ENCODE results near the gene ASPDH. TPM values are rescaled to one million over a fixed set of nuclear protein-coding genes. Genes with fewer than 3 reads are reported as not detected.
A peak's percentile ranks its signal among the peaks of the same experiment; 100 is the strongest.

Gene ASPDH
- total RNA-seq (1 to 10 TPM; 1.5 to 1.6 TPM), polyA plus RNA-seq (ENCODE audit: insufficient read length in 2 of 2) (1 to 10 TPM; 6.7 to 7.7 TPM)
- long read RNA-seq, donor 1, partial matches to known transcripts = 0 of 3 reads
- long read RNA-seq, donor 1, other reads (novel, unspliced or antisense) = 0 of 3 reads
- long read RNA-seq, donor 2 = 0 reads
- long read RNA-seq, donor 3, partial matches to known transcripts = 0 of 1 reads
- long read RNA-seq, donor 3, other reads (novel, unspliced or antisense) = 0 of 1 reads
- long read RNA-seq, donor 4 = 0 reads

DNA sequence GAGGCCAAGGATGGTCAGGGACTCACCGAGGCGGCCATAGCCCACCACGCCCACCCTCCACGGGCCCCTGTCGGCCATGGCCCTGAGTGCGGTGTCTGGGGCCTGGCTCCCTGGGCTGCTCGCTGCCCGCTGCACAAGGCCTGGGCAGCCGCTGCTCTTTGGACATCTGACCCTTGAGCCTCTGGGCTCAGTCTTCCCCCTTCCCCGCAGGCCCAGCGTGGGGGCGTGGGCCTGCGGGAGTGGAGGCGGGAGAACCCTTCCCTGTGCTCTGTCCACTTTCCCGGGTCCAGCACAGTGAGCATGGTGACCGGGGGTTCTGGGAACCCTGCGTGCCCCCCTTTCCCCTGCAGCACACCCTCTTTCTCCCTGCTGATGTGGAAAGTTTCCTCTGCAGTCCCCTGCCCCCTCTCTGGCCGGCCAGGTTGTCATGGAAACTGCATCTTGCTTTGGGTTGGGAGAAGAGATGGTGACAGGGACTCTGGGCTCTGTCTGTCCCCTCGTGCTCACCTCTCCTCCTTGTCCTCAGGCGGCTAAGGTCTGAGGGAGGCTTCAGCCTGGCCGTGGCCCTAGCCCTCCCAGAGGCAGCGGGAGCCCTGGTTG lies at the start of gene ASPDH:
ASPDH (minus strand) TSS at position 168 of the 600 bp plus-strand sequence; CDS start at position 78, 90 bp downstream.
- DNase-seq (ENCODE audit: low read depth in 4 of 6, low spot score in 6 of 6) = peak in 2 of 6 donors; percentile 73 to 85
- no peaks in the 10 kb centered on the region for H3K27me3 ChIP-seq (ENCODE audit: control insufficient read depth, insufficient read depth, low read length)
- H3K4me3 ChIP-seq (ENCODE audit: low read depth, low read length) = peak within 1 kb of the TSS; percentile 14
- WGBS (ENCODE audit: insufficient coverage) = 34% methylated on average over 15 of the region's 22 CpGs
- H3K27ac ChIP-seq (ENCODE audit: low read depth, low read length) = peak within 1 kb of the TSS; percentile 44
- peaks cover 54% of the 10 kb centered on the region for H3K36me3 ChIP-seq (ENCODE audit: control insufficient read depth, insufficient read depth, low read length)
- H3K4me1 ChIP-seq (ENCODE audit: control insufficient read depth, insufficient read depth, low read length) = peaks cover 67% of the 10 kb centered on the region
- H3K9me3 ChIP-seq (ENCODE audit: control insufficient read depth, insufficient read depth, low read length) = no peaks in the 10 kb centered on the region

GRCh38 chr19:50562996-50563395 lies 49.3 kb upstream of the ASPDH start:
- peak in 1 of 6 donors; percentile 49 for DNase-seq (ENCODE audit: low read depth in 4 of 6, low spot score in 6 of 6)
- Histone ChIP-seq H3K27ac (ENCODE audit: low read depth, low read length) (no peak overlapping the region), H3K27me3 (ENCODE audit: control insufficient read depth, insufficient read depth, low read length) (no peaks in the 10 kb centered on the region), H3K4me1 (ENCODE audit: control insufficient read depth, insufficient read depth, low read length) (peaks cover 69% of the 10 kb centered on the region), H3K4me3 (ENCODE audit: low read depth, low read length) (no peak overlapping the region), H3K9me3 (ENCODE audit: control insufficient read depth, insufficient read depth, low read length) (no peaks in the 10 kb centered on the region), H3K36me3 (ENCODE audit: control insufficient read depth, insufficient read depth, low read length) (peaks cover 68% of the 10 kb centered on the region)
- WGBS (ENCODE audit: insufficient coverage) = 25% methylated on average over 8 of the region's 9 CpGs

DNA sequence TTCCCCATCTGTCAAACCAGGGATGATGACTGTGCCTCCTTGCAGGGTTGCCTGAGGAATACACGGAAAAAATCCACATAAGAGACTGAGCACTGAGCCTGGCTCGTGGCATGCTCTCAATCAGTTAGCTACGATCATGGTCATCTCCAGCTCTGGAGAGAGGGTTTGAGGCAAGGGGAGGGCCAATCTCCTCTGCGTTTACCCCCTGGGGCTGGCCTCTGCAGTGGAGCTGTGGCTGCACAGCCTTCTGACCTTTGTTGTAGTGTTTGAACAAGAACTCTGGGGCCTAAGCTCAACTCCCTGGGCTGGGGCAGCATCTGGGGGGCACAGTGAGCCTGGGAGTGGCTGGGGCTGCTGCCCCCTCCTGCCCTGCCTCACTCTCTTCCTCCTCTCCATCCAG lies 48.6 kb upstream of the ASPDH start:
- no peaks in the 10 kb centered on the region for H3K27me3 ChIP-seq (ENCODE audit: control insufficient read depth, insufficient read depth, low read length)
- WGBS (ENCODE audit: insufficient coverage) = 53% methylated on average over 4 of the region's 4 CpGs
- DNase-seq (ENCODE audit: low read depth in 4 of 6, low spot score in 6 of 6) = no peak
- H3K4me3 ChIP-seq (ENCODE audit: low read depth, low read length) = no peak overlapping the region
- H3K36me3 ChIP-seq (ENCODE audit: control insufficient read depth, insufficient read depth, low read length) = peaks cover 68% of the 10 kb centered on the region
- peaks cover 71% of the 10 kb centered on the region for H3K4me1 ChIP-seq (ENCODE audit: control insufficient read depth, insufficient read depth, low read length)
- no peak overlapping the region for H3K27ac ChIP-seq (ENCODE audit: low read depth, low read length)
- no peaks in the 10 kb centered on the region for H3K9me3 ChIP-seq (ENCODE audit: control insufficient read depth, insufficient read depth, low read length)

DNA sequence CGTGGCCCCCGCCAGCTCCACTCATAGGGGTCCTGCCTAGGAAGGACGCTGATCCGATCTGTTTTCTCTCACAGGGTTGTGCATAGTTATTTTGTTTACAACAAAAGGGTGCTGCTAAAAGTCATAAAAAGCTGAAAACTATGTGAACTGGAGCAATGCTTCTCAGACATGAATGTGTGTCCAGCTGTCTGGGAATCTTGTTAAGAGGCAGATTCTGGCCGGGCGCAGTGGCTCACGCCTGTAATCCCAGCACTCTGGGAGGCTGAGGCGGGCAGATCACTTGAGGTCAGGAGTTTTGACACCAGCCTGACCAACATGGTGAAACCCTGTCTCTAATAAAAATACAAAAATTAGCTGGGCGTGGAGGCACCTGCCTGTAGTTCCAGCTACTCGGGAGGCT lies 45.9 kb upstream of the ASPDH start:
- H3K27me3 ChIP-seq (ENCODE audit: control insufficient read depth, insufficient read depth, low read length) = no peaks in the 10 kb centered on the region
- WGBS (ENCODE audit: insufficient coverage) = 50% methylated on average over 9 of the region's 10 CpGs

GRCh38 chr19:50558449-50558848 lies 44.7 kb upstream of the ASPDH start:
- no peak overlapping the region for H3K4me3 ChIP-seq (ENCODE audit: low read depth, low read length)
- H3K9me3 ChIP-seq (ENCODE audit: control insufficient read depth, insufficient read depth, low read length) = no peaks in the 10 kb centered on the region
- H3K27me3 ChIP-seq (ENCODE audit: control insufficient read depth, insufficient read depth, low read length) = no peaks in the 10 kb centered on the region
- peaks cover 80% of the 10 kb centered on the region for H3K36me3 ChIP-seq (ENCODE audit: control insufficient read depth, insufficient read depth, low read length)
- DNase-seq (ENCODE audit: low read depth in 4 of 6, low spot score in 6 of 6) = no peak
- H3K4me1 ChIP-seq (ENCODE audit: control insufficient read depth, insufficient read depth, low read length) = peaks cover 61% of the 10 kb centered on the region
- WGBS (ENCODE audit: insufficient coverage) = 72% methylated on average over 13 of the region's 13 CpGs
- no peak overlapping the region for H3K27ac ChIP-seq (ENCODE audit: low read depth, low read length)

More for the DNA sequence above, 45.9 kb upstream of the ASPDH start:
- Histone ChIP-seq H3K9me3 (ENCODE audit: control insufficient read depth, insufficient read depth, low read length) (no peaks in the 10 kb centered on the region), H3K4me1 (ENCODE audit: control insufficient read depth, insufficient read depth, low read length) (peaks cover 72% of the 10 kb centered on the region), H3K4me3 (ENCODE audit: low read depth, low read length) (no peak overlapping the region), H3K36me3 (ENCODE audit: control insufficient read depth, insufficient read depth, low read length) (peaks cover 80% of the 10 kb centered on the region), H3K27ac (ENCODE audit: low read depth, low read length) (no peak overlapping the region)
- DNase-seq (ENCODE audit: low read depth in 4 of 6, low spot score in 6 of 6) = no peak

- WGBS (ENCODE audit: insufficient coverage) = no CpG with 5 or more reads among the region's 4 CpGs
- no peaks in the 10 kb centered on the region for H3K9me3 ChIP-seq (ENCODE audit: control insufficient read depth, insufficient read depth, low read length)
- H3K36me3 ChIP-seq (ENCODE audit: control insufficient read depth, insufficient read depth, low read length) = peaks cover 77% of the 10 kb centered on the region
- no peak overlapping the region for H3K27ac ChIP-seq (ENCODE audit: low read depth, low read length)
- H3K4me1 ChIP-seq (ENCODE audit: control insufficient read depth, insufficient read depth, low read length) = peaks cover 58% of the 10 kb centered on the region
- no peak for DNase-seq (ENCODE audit: low read depth in 4 of 6, low spot score in 6 of 6)
- no peak overlapping the region for H3K4me3 ChIP-seq (ENCODE audit: low read depth, low read length)
- no peaks in the 10 kb centered on the region for H3K27me3 ChIP-seq (ENCODE audit: control insufficient read depth, insufficient read depth, low read length)
Measured at GRCh38 chr19:50558039-50558438, 44.3 kb upstream of the ASPDH start.

DNA sequence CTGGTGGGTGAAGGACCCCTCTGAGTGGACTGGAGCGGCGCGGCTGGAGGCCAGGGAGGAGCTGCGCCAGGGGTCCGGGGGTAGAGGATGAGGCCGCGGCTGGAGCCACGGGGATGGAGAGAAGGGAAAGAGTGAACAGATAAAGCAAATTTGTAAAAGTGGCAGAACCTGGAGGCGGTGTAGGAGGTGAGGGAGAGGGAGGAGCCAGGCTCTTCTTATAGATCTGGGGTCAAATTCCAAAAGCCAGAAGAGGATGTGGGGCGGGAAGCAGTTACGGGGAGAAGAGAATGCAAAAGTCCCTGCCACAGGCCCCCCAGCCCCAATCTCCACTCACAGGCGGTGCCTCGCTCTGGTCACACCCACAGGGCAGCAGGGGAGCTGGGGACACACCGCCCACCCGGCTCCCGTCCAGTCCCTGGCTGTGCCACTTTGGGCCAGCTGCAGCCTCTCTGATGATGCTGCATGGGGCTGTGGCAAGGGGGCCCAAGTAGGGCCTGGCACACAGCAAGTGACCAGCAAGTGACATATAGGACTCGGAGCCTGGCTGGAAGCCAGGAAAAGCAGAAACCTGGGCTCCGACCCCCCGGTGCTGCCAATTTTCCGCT lies 43.4 kb upstream of the ASPDH start:
- 19% methylated on average over 18 of the region's 20 CpGs for WGBS (ENCODE audit: insufficient coverage)
- H3K9me3 ChIP-seq (ENCODE audit: control insufficient read depth, insufficient read depth, low read length) = no peaks in the 10 kb centered on the region
- DNase-seq (ENCODE audit: low read depth in 4 of 6, low spot score in 6 of 6) = no peak
- no peak overlapping the region for H3K27ac ChIP-seq (ENCODE audit: low read depth, low read length)
- H3K4me1 ChIP-seq (ENCODE audit: control insufficient read depth, insufficient read depth, low read length) = peaks cover 58% of the 10 kb centered on the region
- peak overlapping the region; percentile 49 for H3K4me3 ChIP-seq (ENCODE audit: low read depth, low read length)
- no peaks in the 10 kb centered on the region for H3K27me3 ChIP-seq (ENCODE audit: control insufficient read depth, insufficient read depth, low read length)
- peaks cover 68% of the 10 kb centered on the region for H3K36me3 ChIP-seq (ENCODE audit: control insufficient read depth, insufficient read depth, low read length)

DNA sequence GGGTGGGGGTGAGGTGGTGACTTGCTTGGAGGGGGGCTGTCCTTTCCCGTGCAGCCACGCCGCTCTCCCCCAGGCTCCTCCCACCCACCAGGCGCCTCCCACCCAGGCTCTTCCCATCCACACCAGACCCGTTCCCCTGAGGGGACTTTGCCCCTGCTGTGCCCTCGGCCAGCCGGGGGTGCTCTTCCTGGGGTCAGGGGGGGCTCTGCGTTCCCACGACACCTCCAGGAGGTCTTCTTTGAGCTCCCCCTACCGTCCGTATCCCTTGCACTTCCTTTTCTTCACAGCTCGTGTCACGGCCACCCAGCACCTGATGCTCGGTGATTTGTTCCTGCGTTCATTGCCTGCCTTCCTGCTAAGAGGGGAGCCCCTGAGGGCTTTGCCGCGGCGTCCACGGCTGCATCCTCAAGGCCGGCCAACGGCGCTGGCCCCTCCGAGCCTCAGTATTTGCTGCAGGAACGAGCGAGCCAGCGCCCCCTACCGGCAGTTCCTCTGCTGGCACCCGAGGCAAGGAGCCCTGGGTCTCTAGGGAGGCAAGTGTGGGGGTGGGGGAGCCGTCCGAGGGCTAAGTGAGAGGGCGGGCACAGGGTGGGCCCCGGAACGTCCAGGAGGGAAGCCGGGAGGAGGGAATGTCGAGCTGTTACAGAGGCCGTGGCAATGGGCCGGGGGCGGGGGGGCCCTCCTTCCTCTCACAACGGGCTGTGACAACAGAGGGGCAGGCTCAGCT lies 42.7 kb upstream of the ASPDH start:
- H3K36me3 ChIP-seq (ENCODE audit: control insufficient read depth, insufficient read depth, low read length) = peaks cover 63% of the 10 kb centered on the region
- H3K27me3 ChIP-seq (ENCODE audit: control insufficient read depth, insufficient read depth, low read length) = no peaks in the 10 kb centered on the region
- no peaks in the 10 kb centered on the region for H3K9me3 ChIP-seq (ENCODE audit: control insufficient read depth, insufficient read depth, low read length)
- peak in 3 of 6 donors; percentile 73 to 93 (median 89) for DNase-seq (ENCODE audit: low read depth in 4 of 6, low spot score in 6 of 6)
- H3K27ac ChIP-seq (ENCODE audit: low read depth, low read length) = peak overlapping the region; percentile 40
- 5% methylated on average over 36 of the region's 39 CpGs for WGBS (ENCODE audit: insufficient coverage)
- H3K4me3 ChIP-seq (ENCODE audit: low read depth, low read length) = peak overlapping the region; percentile 49
- H3K4me1 ChIP-seq (ENCODE audit: control insufficient read depth, insufficient read depth, low read length) = peaks cover 64% of the 10 kb centered on the region

- H3K9me3 ChIP-seq (ENCODE audit: control insufficient read depth, insufficient read depth, low read length) = no peaks in the 10 kb centered on the region
- H3K27me3 ChIP-seq (ENCODE audit: control insufficient read depth, insufficient read depth, low read length) = no peaks in the 10 kb centered on the region
- H3K4me1 ChIP-seq (ENCODE audit: control insufficient read depth, insufficient read depth, low read length) = peaks cover 71% of the 10 kb centered on the region
- H3K36me3 ChIP-seq (ENCODE audit: control insufficient read depth, insufficient read depth, low read length) = peaks cover 57% of the 10 kb centered on the region
- H3K4me3 ChIP-seq (ENCODE audit: low read depth, low read length) = no peak overlapping the region
- DNase-seq (ENCODE audit: low read depth in 4 of 6, low spot score in 6 of 6) = peak in 1 of 6 donors; percentile 53
- WGBS (ENCODE audit: insufficient coverage) = 36% methylated on average over 17 of the region's 28 CpGs
- H3K27ac ChIP-seq (ENCODE audit: low read depth, low read length) = no peak overlapping the region
Measured at GRCh38 chr19:50555450-50556281, 42.0 kb upstream of the ASPDH start.
